Stimulated activated CD8-positive, alpha-beta memory T cell treated with anti-CD3 and anti-CD28 coated beads, Interleukin-7, amount 100 ng/mL, for 4 hours (primary cell): Measurements from ENCODE around the gene RAB13.

Experiments used
- DNase-seq, 2 donors: peaks; one replicate each; pipeline ENCODE4 v3.0.0-alpha.2; 2020; ENCODE audit warnings: low read depth in 2 of 2

RAB13 gene

GRCh38 chr1:153933430-153933829 lies 52.7 kb downstream of the RAB13 start:
- DNase-seq, result no peak

GRCh38 chr1:153932156-153933131 lies 53.7 kb downstream of the RAB13 start:
- DNase-seq, result no peak
